AG04450 (cell line): ENCODE data around the gene FLNB. TPM values are rescaled to one million over a fixed set of nuclear protein-coding genes. Genes with fewer than 3 reads are reported as not detected.

Source experiments
- CTCF ChIA-PET: fragments of 300-600, 350-600 bp; formaldehyde crosslinking; extraction: SDS; loops from one replicate; lab custom pipeline; 2022; ENCODE audit warnings: antibody characterized with exemption, inconsistent platforms; lab: Charles Lee
- POLR2A ChIA-PET: fragments of 350-600 bp; formaldehyde crosslinking; extraction: SDS; loops from one replicate; lab custom pipeline; 2021; ENCODE audit warnings: antibody characterized with exemption, inconsistent platforms; lab: Yijun Ruan, JAX
- DNase-seq: peaks from one replicate; pipeline ENCODE4 v3.0.0-alpha.2; 2011; ENCODE audit warnings: low read depth, low spot score
- H3K27ac ChIP-seq: one replicate; pipeline ENCODE4 v1.5.1; 2012; ENCODE audit warnings: low read depth, low read length, control low read depth
- H3K27me3 ChIP-seq: one replicate; pipeline ENCODE4 v1.6.0; 2012; ENCODE audit warnings: low read length; ENCODE audit not compliant: control insufficient read depth, insufficient read depth
- H3K4me3 ChIP-seq: 2 replicates; pipeline ENCODE4 v1.5.1; 2011; ENCODE audit warnings: mild to moderate bottlenecking, low read depth, low read length, control low read depth
- H3K9me3 ChIP-seq: 2 replicates; pipeline ENCODE4 v1.5.1; 2012; ENCODE audit warnings: low read length; ENCODE audit not compliant: control insufficient read depth, insufficient read depth
- CTCF ChIP-seq: IDR thresholded peaks from 2 replicates; pipeline ENCODE4 v1.5.1; 2011; ENCODE audit warnings: low read depth, low read length, control low read depth, inconsistent platforms
- polyA plus RNA-seq: library from polyadenylated mRNA; depleted of rRNA; stranded (reverse); fragments of >200 nt; gene quantifications from 2 replicates; pipeline ENCODE4 v1.2.3, GENCODE V29; 2011

Gene FLNB
- polyA plus RNA-seq, 1 experiment: 89.6 TPM

DNA sequence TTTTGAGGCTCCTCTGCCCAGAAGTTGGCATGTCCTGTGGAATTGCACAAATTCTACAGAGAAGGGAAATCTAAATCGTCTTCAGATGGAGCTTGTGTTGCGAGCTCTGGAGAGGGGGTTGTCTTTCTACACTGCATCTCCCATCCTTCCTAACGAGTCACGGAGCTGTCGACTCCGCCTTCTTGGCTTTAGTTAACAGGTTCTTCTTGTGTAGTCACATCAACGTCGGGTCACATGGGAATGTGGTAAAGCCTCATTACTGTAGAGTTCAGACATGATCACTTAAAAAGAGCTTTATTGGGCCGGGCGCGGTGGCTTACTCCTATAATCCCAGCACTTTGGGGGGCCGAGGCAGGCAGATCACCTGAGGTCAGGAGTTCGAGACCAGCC, 142.6 kb downstream of the FLNB start:
- Histone ChIP-seq H3K4me3 (no peak overlapping the region), H3K27me3 (no peaks in the 10 kb centered on the region), H3K27ac (no peak overlapping the region), H3K9me3 (no peaks in the 10 kb centered on the region)
- no peak for DNase-seq
- TF ChIP-seq CTCF: no peak
- ChIA-PET POLR2A (no interaction called here), CTCF (interaction anchor here (1.2 kb wide), 1 partner anchor 15 kb away, joined by 3 read pairs; no protein-coding TSS in a partner anchor)

DNA sequence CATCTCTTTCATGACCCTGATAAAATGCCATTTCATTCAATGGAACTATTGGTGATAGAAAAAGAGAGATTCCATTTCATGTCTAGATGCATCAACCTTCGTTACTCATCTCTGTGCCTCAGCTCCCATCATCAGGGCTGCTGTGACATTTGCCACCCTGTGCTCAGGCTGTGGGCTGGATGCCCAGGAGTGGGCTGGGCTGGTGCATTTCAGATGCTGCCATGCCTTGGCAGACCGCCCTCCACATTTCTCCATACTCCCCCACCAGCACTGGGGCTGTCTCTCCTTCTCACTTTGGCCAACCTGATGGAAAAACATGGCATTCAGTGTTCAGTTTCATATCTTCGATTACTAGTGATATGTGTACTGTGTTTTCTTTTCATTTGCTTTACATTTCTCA, 143.4 kb downstream of the FLNB start:
- H3K27ac ChIP-seq: no peak overlapping the region
- CTCF ChIA-PET: interaction anchor here (1.2 to 4.5 kb wide), 2 partner anchors 14 to 16 kb away, joined by 3 to 13 read pairs; no protein-coding TSS in a partner anchor
- no peaks in the 10 kb centered on the region for H3K27me3 ChIP-seq
- no peaks in the 10 kb centered on the region for H3K9me3 ChIP-seq
- POLR2A ChIA-PET: interaction anchor here (0.6 kb wide), 1 partner anchor 21 kb away, joined by 6 read pairs; no protein-coding TSS in a partner anchor
- TF ChIP-seq CTCF: no peak
- H3K4me3 ChIP-seq: no peak overlapping the region
- no peak for DNase-seq

DNA sequence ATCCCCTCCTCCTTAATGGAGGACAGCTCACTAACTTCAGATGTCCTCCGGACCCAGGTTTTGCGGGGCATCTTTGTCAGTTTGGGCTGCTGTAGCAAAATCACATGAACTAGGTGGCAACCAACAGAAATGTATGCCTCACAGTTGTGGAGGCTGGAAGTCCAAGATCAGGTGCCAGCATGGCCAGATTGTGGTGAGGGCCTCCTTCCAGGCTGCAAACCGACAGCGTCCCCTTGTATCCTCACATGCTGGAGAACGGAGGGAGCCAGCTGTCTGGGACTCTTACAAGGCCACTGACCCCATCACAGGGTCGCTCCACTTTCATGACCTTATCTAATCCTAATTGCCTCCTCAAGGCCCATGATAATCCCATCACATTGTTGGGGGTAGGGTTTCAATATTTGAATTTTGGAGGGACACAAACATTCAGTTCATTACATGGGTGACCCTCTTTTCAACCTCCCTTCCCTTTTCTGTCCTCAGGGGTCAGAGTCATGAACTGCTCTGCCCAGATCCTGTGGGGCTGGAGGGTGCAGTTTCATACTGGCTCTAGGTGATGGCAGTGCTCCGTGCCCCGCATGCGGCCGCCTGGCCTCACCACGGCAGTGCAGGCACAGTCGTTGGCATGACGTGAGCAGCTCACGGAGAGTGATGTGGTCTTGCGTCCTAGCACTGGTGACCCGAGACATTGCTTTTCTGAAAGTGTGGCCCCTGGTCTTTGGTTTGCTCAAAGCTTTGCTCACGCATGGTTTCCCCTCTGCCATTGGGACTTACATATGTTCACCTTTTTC, 144.2 kb downstream of the FLNB start:
- TF ChIP-seq CTCF: no peak
- no peak overlapping the region for H3K27ac ChIP-seq
- CTCF ChIA-PET: interaction anchor here (1.2 to 4.5 kb wide), 2 partner anchors 14 to 15 kb away, joined by 3 to 13 read pairs; no protein-coding TSS in a partner anchor

GRCh38 chr3:58153371-58153770, 145.1 kb downstream of the FLNB start:
- TF ChIP-seq CTCF: no peak
- ChIA-PET CTCF (interaction anchor here (4.5 kb wide), 1 partner anchor 14 kb away, joined by 13 read pairs; no protein-coding TSS in a partner anchor), POLR2A (no interaction called here)
- DNase-seq: no peak
- Histone ChIP-seq H3K9me3 (no peaks in the 10 kb centered on the region), H3K27me3 (no peaks in the 10 kb centered on the region), H3K27ac (no peak overlapping the region), H3K4me3 (no peak overlapping the region)

More for the DNA sequence above, 144.2 kb downstream of the FLNB start:
- POLR2A ChIA-PET: no interaction called here
- Histone ChIP-seq H3K4me3 (no peak overlapping the region), H3K9me3 (no peaks in the 10 kb centered on the region), H3K27me3 (no peaks in the 10 kb centered on the region)
- no peak for DNase-seq
